Measurements from ENCODE around the gene PLEKHO2.

GRCh38 chr15:64841344-64842095 lies at the start of gene PLEKHO2:
- TF ChIP-seq POLR2AphosphoS5 (IDR thresholded peaks at IDR 0.05; ENCODE audit: low read depth, low read length) (peak; percentile 81), POLR2A (IDR thresholded peaks at IDR 0.05; ENCODE audit: low read depth, low read length) (peak; percentile 88; the same call in 1 of the 2 replicates)
